GM12874 (cell line): ENCODE results near the gene KEAP1.

Experiments
- CTCF ChIP-seq: IDR thresholded peaks from 2 replicates; pipeline ENCODE4 v1.5.1; 2011; ENCODE audit warnings: low read depth, mild to moderate bottlenecking, control low read depth, low read length, moderate library complexity; ENCODE audit not compliant: insufficient read depth

The KEAP1 gene

GRCh38 chr19:10533646-10534386 is 30.7 kb upstream of the KEAP1 start:
- no peak for TF ChIP-seq CTCF

GRCh38 chr19:10532457-10532856 is 29.3 kb upstream of the KEAP1 start:
- TF ChIP-seq CTCF: no peak

- TF ChIP-seq CTCF: no peak
Observed at GRCh38 chr19:10525636-10526035, 22.5 kb upstream of the KEAP1 start.

- TF ChIP-seq CTCF: no peak
Observed at GRCh38 chr19:10523135-10523636, 20.0 kb upstream of the KEAP1 start.

GRCh38 chr19:10521461-10522171 is 18.5 kb upstream of the KEAP1 start:
- TF ChIP-seq CTCF: no peak

- TF ChIP-seq CTCF: no peak
Observed at GRCh38 chr19:10520652-10521318, 17.6 kb upstream of the KEAP1 start.

- no peak for TF ChIP-seq CTCF
Observed at GRCh38 chr19:10519421-10519820, 16.3 kb upstream of the KEAP1 start.
